Measurements from ENCODE around the gene RAB22A. TPM values are rescaled to one million over a fixed set of nuclear protein-coding genes. Genes with fewer than 3 reads are reported as not detected.

RAB22A gene
- total RNA-seq, 6 donors from 2014 or later: 9.9 to 27.8 (median 21.1) TPM

DNA sequence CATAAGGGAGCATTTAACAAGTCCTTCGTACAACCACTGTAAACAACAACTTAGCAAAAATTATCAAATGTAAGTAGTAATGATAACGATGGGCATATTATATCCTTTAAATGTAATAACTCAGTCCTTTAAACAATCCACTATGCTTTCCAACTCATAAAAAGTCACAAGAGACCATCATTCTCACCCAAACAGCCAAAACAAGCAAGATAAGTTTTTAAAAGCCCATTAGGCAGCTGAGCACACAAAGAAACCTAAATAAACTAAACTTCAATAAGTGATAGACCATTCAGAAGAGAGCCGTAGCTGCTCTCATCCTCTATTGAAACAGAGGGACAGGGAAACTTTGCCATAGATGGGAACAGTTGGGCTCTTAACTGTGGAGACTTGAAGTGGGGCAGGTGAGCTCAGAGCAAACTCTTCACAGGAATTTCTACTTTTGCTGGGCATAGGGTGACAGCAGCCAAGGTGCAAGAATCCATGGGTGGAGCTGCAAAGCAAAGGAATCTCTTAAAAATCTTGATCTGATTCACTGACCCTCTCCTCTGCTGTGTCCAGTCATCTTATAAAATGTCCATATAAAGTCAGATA is 22.5 kb downstream of the RAB22A start:
- no peak for TF ChIP-seq EP300 (IDR thresholded peaks at IDR 0.05)
- TF ChIP-seq POLR2AphosphoS5 (IDR thresholded peaks at IDR 0.05): no peak
- TF ChIP-seq, protein P1, sequence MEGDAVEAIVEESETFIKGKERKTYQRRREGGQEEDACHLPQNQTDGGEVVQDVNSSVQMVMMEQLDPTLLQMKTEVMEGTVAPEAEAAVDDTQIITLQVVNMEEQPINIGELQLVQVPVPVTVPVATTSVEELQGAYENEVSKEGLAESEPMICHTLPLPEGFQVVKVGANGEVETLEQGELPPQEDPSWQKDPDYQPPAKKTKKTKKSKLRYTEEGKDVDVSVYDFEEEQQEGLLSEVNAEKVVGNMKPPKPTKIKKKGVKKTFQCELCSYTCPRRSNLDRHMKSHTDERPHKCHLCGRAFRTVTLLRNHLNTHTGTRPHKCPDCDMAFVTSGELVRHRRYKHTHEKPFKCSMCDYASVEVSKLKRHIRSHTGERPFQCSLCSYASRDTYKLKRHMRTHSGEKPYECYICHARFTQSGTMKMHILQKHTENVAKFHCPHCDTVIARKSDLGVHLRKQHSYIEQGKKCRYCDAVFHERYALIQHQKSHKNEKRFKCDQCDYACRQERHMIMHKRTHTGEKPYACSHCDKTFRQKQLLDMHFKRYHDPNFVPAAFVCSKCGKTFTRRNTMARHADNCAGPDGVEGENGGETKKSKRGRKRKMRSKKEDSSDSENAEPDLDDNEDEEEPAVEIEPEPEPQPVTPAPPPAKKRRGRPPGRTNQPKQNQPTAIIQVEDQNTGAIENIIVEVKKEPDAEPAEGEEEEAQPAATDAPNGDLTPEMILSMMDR (IDR thresholded peaks at IDR 0.05): no peak
- ATAC-seq (ENCODE audit: low FRiP score in 2 of 2) (no peak), DNase-seq (no peak)
- peaks cover 0 to 21% (median 4%) of the 10 kb centered on the region in 4 donors for H3K4me1 ChIP-seq
- no peak overlapping the region for H3K27ac ChIP-seq
- H3K27me3 ChIP-seq: no peaks in the 10 kb centered on the region
- WGBS, 2 donors: 53 to 82% methylated on average over 3 of the region's 3 CpGs
- H3K4me3 ChIP-seq: no peak overlapping the region
- no peaks in the 10 kb centered on the region for H3K36me3 ChIP-seq
- no peaks in the 10 kb centered on the region for H3K9me3 ChIP-seq

DNA sequence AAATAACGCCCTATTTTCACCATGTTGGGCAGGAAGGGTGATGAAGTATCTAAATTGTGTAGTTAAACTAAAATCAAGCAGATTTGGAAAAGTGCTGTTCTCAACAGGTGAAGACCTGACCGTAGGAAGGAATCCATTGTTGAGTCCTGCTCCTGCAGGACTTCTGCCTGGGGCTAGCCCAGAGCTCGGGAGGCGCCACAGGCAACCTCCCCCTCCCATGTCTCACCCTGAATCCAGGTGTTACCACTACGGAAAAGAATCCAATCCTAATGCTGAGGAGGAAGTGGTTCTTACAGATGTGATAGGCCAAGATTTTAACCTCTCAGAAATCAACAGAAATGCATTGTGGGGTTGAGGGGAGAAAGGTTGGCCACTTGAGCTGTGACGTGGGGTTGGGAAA is 30.2 kb downstream of the RAB22A start:
- DNase-seq (no peak), ATAC-seq (ENCODE audit: low FRiP score in 2 of 2) (no peak)
- TF ChIP-seq, protein P1 (IDR thresholded peaks at IDR 0.05): no peak
- TF ChIP-seq EP300 (IDR thresholded peaks at IDR 0.05): no peak
- no peak for TF ChIP-seq POLR2A (IDR thresholded peaks at IDR 0.05)
- TF ChIP-seq POLR2AphosphoS5 (IDR thresholded peaks at IDR 0.05): no peak
- WGBS, 2 donors: 96 to 100% methylated on average over 6 of the region's 6 CpGs
- Histone ChIP-seq H3K4me1 (peaks cover 0 to 10% (median 4%) of the 10 kb centered on the region in 4 donors), H3K36me3 (peaks cover 0 to 6% (median 2%) of the 10 kb centered on the region in 4 donors), H3K9me3 (no peaks in the 10 kb centered on the region), H3K27me3 (no peaks in the 10 kb centered on the region), H3K4me3 (no peak overlapping the region), H3K27ac (no peak overlapping the region)

DNA sequence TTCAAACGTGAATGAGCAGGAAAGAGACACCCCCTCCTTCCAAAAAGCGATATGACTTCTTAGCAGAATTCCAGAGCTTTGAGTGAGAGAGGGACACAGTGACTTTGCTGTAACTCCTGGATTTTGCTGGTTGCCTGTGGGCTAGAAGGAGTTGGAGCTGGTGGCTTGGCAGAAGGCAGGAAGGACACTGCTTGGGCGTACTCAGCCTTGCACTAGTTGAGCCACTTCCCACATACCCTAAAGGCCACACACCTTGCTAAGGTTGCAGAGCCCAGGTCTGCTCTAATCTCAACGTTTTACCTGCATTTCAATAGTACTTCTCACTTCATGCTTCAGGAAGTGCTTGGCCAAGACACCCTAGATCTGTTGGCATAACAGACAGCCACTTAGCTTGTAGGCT is 30.6 kb downstream of the RAB22A start:
- DNase-seq (no peak), ATAC-seq (ENCODE audit: low FRiP score in 2 of 2) (no peak)
- no peaks in the 10 kb centered on the region for H3K27me3 ChIP-seq
- H3K36me3 ChIP-seq: peaks cover 0 to 7% (median 4%) of the 10 kb centered on the region in 4 donors
- no peaks in the 10 kb centered on the region for H3K9me3 ChIP-seq
- peaks cover 0 to 10% (median 4%) of the 10 kb centered on the region in 4 donors for H3K4me1 ChIP-seq
- no peak overlapping the region for H3K4me3 ChIP-seq
- no peak for TF ChIP-seq POLR2AphosphoS5 (IDR thresholded peaks at IDR 0.05)
- no peak for TF ChIP-seq POLR2A (IDR thresholded peaks at IDR 0.05)
- TF ChIP-seq EP300 (IDR thresholded peaks at IDR 0.05): no peak
- TF ChIP-seq, protein P1 (IDR thresholded peaks at IDR 0.05): no peak
- WGBS, 2 donors: 85 to 86% methylated on average over 4 of the region's 4 CpGs
- H3K27ac ChIP-seq: no peak overlapping the region

DNA sequence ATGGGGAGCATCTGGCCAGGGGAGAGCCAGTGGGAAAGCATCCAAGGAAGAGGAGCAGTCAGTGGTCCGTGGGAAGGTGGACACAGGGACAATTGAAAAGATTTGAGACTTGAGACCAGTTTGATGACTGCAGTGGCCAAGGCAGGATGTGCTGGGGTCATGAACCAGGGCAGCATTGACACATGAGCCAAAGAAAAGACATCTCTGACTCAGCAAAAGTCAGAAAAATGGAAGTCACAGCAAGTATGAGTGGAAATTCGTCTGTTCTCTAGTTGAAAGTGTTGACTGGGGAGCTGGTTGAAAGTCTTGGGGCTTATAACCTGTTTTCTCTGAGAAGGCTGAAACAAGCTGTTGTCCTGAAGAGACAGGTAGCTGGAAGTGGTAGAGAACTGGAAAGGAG is 31.3 kb downstream of the RAB22A start:
- WGBS, 2 donors: 85 to 87% methylated on average over 2 of the region's 2 CpGs
- DNase-seq: no peak

More for the DNA sequence above, 31.3 kb downstream of the RAB22A start:
- peaks cover 0 to 10% (median 4%) of the 10 kb centered on the region in 4 donors for H3K4me1 ChIP-seq
- no peak overlapping the region for H3K4me3 ChIP-seq
- no peak for ATAC-seq (ENCODE audit: low FRiP score in 2 of 2)
- no peak for TF ChIP-seq POLR2A (IDR thresholded peaks at IDR 0.05)
- TF ChIP-seq POLR2AphosphoS5 (IDR thresholded peaks at IDR 0.05): no peak
- TF ChIP-seq EP300 (IDR thresholded peaks at IDR 0.05): no peak
- TF ChIP-seq, protein P1 (IDR thresholded peaks at IDR 0.05): no peak
- no peak overlapping the region for H3K27ac ChIP-seq
- H3K9me3 ChIP-seq: no peaks in the 10 kb centered on the region
- H3K36me3 ChIP-seq: peaks cover 0 to 14% (median 11%) of the 10 kb centered on the region in 4 donors
- no peaks in the 10 kb centered on the region for H3K27me3 ChIP-seq
